HG03159 (cell line): ENCODE data around the gene LRRC46.

Source experiments
- ATAC-seq: cut with Tn5 transposase; IDR thresholded peaks from one replicate; pipeline ENCODE4 v1.9.1; 2021; ENCODE audit warnings: mild to moderate bottlenecking, moderate library complexity; ENCODE audit not compliant: unreplicated experiment

Gene LRRC46

GRCh38 chr17:47873200-47874090, 42.0 kb downstream of the LRRC46 start:
- no peak for ATAC-seq

GRCh38 chr17:47875011-47875985, 43.8 kb downstream of the LRRC46 start:
- no peak for ATAC-seq

GRCh38 chr17:47877368-47878034, 46.0 kb downstream of the LRRC46 start:
- no peak for ATAC-seq

- ATAC-seq, result no peak
Observed at GRCh38 chr17:47878203-47879027, 46.9 kb downstream of the LRRC46 start.

GRCh38 chr17:47879028-47879585, 47.6 kb downstream of the LRRC46 start:
- no peak for ATAC-seq

GRCh38 chr17:47879776-47880454, 48.4 kb downstream of the LRRC46 start:
- no peak for ATAC-seq

GRCh38 chr17:47882247-47882646, 50.8 kb downstream of the LRRC46 start:
- no peak for ATAC-seq

- no peak for ATAC-seq
Observed at GRCh38 chr17:47882695-47883588, 51.5 kb downstream of the LRRC46 start.

GRCh38 chr17:47883589-47884426, 52.3 kb downstream of the LRRC46 start:
- no peak for ATAC-seq

GRCh38 chr17:47884427-47884740, 52.9 kb downstream of the LRRC46 start:
- no peak for ATAC-seq

GRCh38 chr17:47884905-47885730, 53.6 kb downstream of the LRRC46 start:
- no peak for ATAC-seq
